22Rv1 (cell line): ENCODE measurements around the gene PLP1.
A peak's percentile ranks its signal among the peaks of the same experiment; 100 is the strongest.
"Not testable (repeated sequence)": the region's sequence is repeated elsewhere in the genome, so short reads cannot be mapped to it uniquely, and the experiment has no call there.

ENCODE experiments used
- H3K27ac ChIP-seq: fragments of 450-650 bp; 2 replicates; pipeline ENCODE4 v1.5.1; 2017
- ZFX ChIP-seq: fragments of 450-650 bp; IDR thresholded peaks from 2 replicates; pipeline ENCODE4 v1.6.1; 2017; ENCODE audit warnings: antibody characterized with exemption, borderline replicate concordance
- TF ChIP-seq, protein P1 (sequence below): fragments of 450-650 bp; IDR thresholded peaks from 2 replicates; pipeline ENCODE4 v1.5.1; 2017; ENCODE audit warnings: mild to moderate bottlenecking

PLP1 gene

DNA sequence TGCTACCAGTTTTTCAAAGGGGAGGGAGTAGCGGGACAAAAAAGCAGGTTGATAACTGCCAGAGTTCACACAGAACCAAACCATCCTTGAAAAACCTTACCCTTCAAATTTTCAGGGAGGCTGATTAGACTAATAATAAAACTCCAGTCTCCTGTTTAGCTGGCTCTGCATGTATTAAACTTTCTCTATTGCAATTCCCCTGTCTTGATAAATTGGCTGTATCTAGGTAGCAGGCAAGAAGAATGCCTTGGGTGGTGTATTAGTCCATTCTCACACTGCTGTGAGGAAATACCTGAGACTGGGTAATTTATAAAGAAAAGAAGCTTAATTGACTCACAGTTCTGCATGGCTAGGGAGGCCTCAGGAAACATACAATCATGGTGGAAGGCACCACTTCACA lies 18.1 kb upstream of the PLP1 start:
- no peak for TF ChIP-seq ZFX
- TF ChIP-seq, protein P1, sequence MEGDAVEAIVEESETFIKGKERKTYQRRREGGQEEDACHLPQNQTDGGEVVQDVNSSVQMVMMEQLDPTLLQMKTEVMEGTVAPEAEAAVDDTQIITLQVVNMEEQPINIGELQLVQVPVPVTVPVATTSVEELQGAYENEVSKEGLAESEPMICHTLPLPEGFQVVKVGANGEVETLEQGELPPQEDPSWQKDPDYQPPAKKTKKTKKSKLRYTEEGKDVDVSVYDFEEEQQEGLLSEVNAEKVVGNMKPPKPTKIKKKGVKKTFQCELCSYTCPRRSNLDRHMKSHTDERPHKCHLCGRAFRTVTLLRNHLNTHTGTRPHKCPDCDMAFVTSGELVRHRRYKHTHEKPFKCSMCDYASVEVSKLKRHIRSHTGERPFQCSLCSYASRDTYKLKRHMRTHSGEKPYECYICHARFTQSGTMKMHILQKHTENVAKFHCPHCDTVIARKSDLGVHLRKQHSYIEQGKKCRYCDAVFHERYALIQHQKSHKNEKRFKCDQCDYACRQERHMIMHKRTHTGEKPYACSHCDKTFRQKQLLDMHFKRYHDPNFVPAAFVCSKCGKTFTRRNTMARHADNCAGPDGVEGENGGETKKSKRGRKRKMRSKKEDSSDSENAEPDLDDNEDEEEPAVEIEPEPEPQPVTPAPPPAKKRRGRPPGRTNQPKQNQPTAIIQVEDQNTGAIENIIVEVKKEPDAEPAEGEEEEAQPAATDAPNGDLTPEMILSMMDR, result no peak
- H3K27ac ChIP-seq, result no peak overlapping the region

DNA sequence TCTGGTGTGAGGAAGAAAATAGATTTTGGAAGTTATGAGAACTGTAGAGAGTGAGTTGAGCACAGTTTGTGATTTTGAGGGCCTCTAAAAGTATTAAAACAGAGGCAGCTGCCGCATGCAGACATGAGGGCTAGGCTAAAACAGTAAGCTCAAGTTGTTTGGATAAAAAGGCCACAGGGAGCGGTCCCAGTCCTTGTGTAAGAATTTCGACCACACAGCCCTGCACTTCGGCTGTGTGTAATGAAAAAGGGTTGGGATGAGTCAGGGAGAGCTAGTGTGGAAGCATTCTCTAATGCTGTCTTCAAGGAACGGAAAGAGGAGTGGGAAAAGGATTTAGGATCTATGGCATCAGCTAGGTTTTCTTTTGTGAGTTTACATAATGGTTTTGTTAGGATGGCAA lies 13.1 kb upstream of the PLP1 start:
- not testable (repeated sequence) for H3K27ac ChIP-seq

DNA sequence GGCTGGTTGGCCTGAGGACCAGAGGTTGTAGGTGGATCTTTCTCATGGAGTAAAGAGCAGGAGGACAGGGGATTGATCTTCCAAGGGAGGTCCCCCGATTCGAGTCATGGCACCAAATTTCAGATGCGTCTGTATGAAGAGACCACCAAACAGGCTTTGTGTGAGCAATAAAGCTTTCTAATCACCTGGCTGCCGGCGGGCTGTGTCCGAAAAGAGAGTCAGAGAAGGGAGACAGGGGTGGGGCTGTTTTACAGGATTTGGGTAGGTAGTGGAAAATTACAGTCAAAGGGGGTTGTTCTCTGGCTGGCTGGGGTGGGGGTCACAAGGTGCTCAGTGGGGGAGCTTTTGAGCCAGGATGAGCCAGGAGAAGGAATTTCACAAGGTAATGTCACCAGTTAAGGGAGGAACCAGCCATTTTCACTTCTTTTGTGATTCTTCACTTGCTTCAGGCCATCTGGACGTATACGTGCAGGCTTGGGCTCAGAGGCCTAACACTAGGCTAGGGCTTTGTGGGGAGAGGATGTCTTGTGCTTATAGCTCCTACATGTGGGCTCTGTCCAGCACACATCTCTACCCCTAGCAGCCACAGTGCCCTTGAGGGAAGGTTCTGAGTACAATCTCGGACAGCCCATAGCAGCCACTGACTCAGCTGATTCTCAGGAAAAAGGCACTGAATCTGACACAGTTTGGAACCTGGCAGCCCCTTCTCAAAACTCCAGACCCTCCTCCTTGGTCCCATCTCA lies 9.7 kb upstream of the PLP1 start:
- H3K27ac ChIP-seq, result not testable (repeated sequence)

DNA sequence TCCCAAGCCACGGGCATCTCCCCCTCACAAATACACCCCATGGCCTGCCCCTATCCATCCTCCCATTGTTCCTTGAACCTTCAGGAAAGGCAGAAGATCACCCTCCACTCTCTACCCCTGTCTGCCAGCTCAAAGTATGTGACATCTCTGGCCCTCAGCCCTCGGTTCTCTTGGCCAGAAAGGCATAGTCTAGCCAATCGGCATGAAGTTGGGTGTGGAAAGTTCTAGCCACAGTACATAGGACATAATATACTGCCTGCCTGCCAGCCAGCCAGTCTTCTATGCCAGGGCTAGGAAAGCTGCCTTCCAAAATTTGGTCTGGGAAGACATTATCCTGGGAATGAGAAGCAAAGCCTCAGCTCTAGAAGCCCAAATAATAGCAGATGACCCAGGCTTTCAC lies 3.2 kb upstream of the PLP1 start:
- TF ChIP-seq ZFX, result no peak
- TF ChIP-seq, protein P1, result no peak

DNA sequence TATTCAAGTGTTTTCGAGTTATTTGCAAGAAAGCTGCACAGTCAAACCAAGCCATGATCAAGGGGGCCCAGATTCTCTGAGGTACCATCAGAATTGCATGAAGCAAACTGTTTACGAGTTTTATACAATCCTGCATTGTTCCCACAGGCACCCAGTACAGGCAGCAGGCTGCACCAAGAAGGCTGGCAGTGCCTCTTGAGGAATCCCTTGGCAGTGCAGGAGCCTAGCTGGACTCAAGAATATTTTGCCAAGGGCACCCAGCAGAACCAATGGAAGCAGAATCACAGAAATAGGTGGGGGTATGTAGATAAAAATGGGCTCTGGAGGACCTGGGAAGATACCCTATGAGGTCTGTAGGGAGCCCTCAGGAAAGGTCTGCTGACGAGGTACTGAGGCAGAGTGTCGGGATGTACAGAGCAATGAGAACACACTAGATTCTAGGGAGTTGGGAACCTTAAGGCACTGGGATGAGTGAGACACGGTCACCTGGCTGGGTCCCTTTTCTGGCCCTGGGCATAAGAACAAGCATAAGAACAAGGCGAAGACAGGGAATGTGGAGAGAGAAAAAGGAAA lies 2.5 kb upstream of the PLP1 start:
- TF ChIP-seq, protein P1, result peak; percentile 60
- TF ChIP-seq ZFX, result no peak
- H3K27ac ChIP-seq, result no peak overlapping the region

More for the DNA sequence above, 3.2 kb upstream of the PLP1 start:
- no peak overlapping the region for H3K27ac ChIP-seq

DNA sequence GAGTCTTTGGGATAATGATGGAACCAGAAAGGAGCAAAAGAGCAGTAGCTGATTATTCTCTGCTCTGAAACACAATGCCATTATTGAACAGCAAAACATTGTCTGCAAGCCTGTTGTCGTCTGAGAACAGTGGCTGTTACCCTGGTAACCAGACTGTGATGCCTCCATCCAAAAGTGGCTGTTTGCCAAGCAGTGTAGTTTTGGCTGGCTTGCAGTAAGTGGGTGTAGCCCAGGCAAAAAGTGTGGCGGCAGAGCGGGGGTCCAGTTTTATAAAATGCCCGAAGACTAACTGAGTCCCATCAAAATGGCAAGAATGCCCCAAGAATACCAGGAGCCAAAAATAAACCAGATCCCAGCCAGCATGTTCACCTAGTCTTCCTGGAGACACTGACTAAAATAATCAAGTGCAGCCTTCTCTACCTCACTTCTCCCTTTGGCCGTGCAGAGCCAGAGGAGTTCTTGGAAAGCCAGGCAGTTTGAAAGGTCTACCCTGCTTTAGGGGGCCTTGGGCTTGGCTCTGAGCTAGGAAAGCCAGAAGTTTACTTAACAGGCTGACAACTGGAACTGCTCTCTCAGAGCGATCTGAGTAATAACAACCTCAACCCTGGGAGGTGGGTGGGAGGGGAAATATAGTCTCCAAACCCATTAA lies 2.6 kb downstream of the PLP1 start:
- H3K27ac ChIP-seq, result no peak overlapping the region
- TF ChIP-seq, protein P1, result no peak
- TF ChIP-seq ZFX, result no peak

DNA sequence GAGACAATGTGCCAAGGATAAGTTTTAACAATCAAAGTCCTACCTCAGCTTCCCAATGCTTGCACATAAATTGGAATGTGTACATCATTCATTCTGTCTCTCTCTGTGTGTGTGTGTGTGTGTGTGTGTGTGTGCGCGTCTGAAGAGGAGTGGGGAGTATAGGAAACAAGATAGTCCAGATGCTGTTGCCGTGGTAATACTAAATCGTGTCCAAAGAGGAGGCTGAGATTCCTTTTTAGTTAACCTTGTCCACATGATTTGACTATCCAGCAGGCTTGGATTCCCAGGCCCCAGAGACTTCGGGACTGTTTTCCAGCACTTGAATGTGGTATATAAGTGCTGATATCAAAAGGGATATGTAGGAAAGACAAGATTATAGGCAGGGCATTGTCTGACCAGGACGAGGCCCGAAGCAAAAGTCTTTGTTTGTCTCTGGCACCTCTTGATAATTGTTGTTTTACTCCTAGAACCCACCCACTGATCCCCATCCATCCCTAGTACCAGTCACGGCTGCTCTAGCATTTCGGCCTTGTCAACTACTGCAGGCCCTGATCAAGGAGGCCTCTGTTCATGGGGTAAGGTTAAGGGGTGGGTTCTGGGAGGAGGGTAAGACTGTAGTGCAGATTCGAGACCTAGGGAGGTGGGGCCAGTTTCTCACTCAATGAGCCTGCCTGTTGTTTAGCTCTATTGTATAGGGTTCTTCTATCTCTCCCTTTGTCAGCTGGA lies 3.9 kb downstream of the PLP1 start:
- H3K27ac ChIP-seq, result no peak overlapping the region
- TF ChIP-seq, protein P1, result no peak
- no peak for TF ChIP-seq ZFX

DNA sequence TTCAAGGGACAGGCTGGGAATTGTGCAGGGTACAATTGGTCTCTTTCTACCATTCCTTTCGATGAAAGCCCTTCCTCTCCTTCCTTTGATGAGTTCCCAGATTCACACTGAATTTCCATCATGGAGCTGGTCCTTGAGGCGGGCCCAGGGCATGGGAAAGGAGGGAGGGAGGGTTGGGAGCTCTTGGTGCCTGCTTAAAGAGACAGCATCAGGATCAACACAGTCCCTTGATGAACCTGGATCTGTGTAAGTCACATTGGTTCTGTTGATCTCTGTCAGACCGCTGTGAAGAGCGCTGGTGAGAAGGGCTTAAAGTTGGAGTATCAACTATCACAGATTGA lies 4.4 kb downstream of the PLP1 start:
- no peak overlapping the region for H3K27ac ChIP-seq
- TF ChIP-seq, protein P1, result no peak
- no peak for TF ChIP-seq ZFX
